Endothelial cell of umbilical vein (primary cell): ENCODE measurements around the gene TERT. TPM values are rescaled to one million over a fixed set of nuclear protein-coding genes. Genes with fewer than 3 reads are reported as not detected.

Source experiments
- BruUV-seq: library from RNA; stranded (reverse); fragments of 400-500 nt; replicated peaks from 2 replicates; lab custom pipeline; 2021; lab: Mats Ljungman, UMichigan
- CTCF ChIA-PET: fragments of 300-600, 350-600 bp; sonication (Branson Sonifier 250); formaldehyde crosslinking; loops from one replicate; lab custom pipeline; 2021; ENCODE audit warnings: antibody characterized with exemption, inconsistent platforms; lab: Charles Lee
- POLR2A ChIA-PET: fragments of 300-600, 350-600 bp; sonication (Branson Sonifier 250); formaldehyde crosslinking; loops from one replicate; lab custom pipeline; 2021; ENCODE audit warnings: antibody characterized with exemption, inconsistent platforms; lab: Charles Lee
- DNase-seq: peaks from one replicate; pipeline ENCODE4 v3.0.0-alpha.2; 2011; ENCODE audit warnings: low read depth, low spot score
- FAIRE-seq: peaks from 2 replicates; lab custom pipeline; 2011; peaks lifted over from hg19 to GRCh38; lab: Jason Lieb, UNC
- H2AFZ ChIP-seq: 2 replicates; pipeline ENCODE4 v1.6.0; 2012; ENCODE audit warnings: low read depth, low read length, control low read depth, inconsistent platforms
- H3K27ac ChIP-seq: 2 replicates; pipeline ENCODE4 v1.5.1; 2011; ENCODE audit warnings: low read depth, mild to moderate bottlenecking, control low read depth, low read length, moderate library complexity; ENCODE audit not compliant: insufficient read depth
- H3K27me3 ChIP-seq, 2 experiments: 2 replicates each; pipeline versions ENCODE4 v1.6.0 to v1.6.1; 2011; ENCODE audit warnings: low read length in 2 of 2, mixed read lengths in 1 of 2; ENCODE audit not compliant: control insufficient read depth in 2 of 2, insufficient read depth in 2 of 2
- H3K36me3 ChIP-seq, 2 experiments: 2 replicates in 1 of 2; 3 replicates in 1 of 2; pipeline ENCODE4 v1.5.1; 2011; ENCODE audit warnings: low read length in 2 of 2, mild to moderate bottlenecking in 1 of 2, moderate library complexity in 1 of 2; ENCODE audit not compliant: control insufficient read depth in 2 of 2, insufficient read depth in 2 of 2; ENCODE audit errors: extremely low read depth in 1 of 2
- H3K4me1 ChIP-seq: 3 replicates; pipeline ENCODE4 v1.5.1; 2011; ENCODE audit warnings: mild to moderate bottlenecking, low read length; ENCODE audit not compliant: control insufficient read depth, insufficient read depth; ENCODE audit errors: extremely low read depth
- H3K4me2 ChIP-seq: 2 replicates; pipeline ENCODE4 v1.6.1; 2011; ENCODE audit warnings: low read length, control low read depth, mixed read lengths; ENCODE audit not compliant: insufficient read depth
- H3K4me3 ChIP-seq, 3 experiments: fragments of 200-600 bp in 1 of 3; sonication (generic), shearing (Covaris generic) in 1 of 3; replicated peaks in 1 of 3; 2 replicates each; pipeline ENCODE4 v1.5.1; 2011 to 2016; ENCODE audit warnings: control low read depth in 3 of 3, low read length in 3 of 3, mild to moderate bottlenecking in 2 of 3, inconsistent platforms in 1 of 3, low read depth in 1 of 3, moderate library complexity in 1 of 3; ENCODE audit not compliant: insufficient read depth in 1 of 3
- H3K79me2 ChIP-seq: 2 replicates; pipeline ENCODE4 v1.6.0; 2012; ENCODE audit warnings: low read length, inconsistent platforms; ENCODE audit not compliant: control insufficient read depth, insufficient read depth
- H3K9ac ChIP-seq: replicated peaks from 2 replicates; pipeline ENCODE3; 2011; ENCODE audit warnings: low read length, control low read depth; ENCODE audit not compliant: insufficient read depth; ENCODE audit errors: extremely low read depth
- H3K9me1 ChIP-seq: replicated peaks from 3 replicates; pipeline ENCODE4 v1.6.0; 2011; ENCODE audit warnings: mild to moderate bottlenecking, low read length; ENCODE audit not compliant: control insufficient read depth, insufficient read depth; ENCODE audit errors: extremely low read depth
- H3K9me3 ChIP-seq: replicated peaks from 2 replicates; pipeline ENCODE4 v1.5.1; 2012; ENCODE audit warnings: low read length, inconsistent platforms; ENCODE audit not compliant: control insufficient read depth, insufficient read depth
- H4K20me1 ChIP-seq: replicated peaks from 2 replicates; pipeline ENCODE3; 2011; ENCODE audit warnings: mild to moderate bottlenecking, low read length; ENCODE audit not compliant: control insufficient read depth, insufficient read depth; ENCODE audit errors: extremely low read depth
- CTCF ChIP-seq, 2 donors: IDR thresholded peaks; 1 replicate in 1 of 2; 2 replicates in 1 of 2; pipeline ENCODE4 v1.5.1; 2011; ENCODE audit warnings: low read length in 2 of 2, mild to moderate bottlenecking in 2 of 2, moderate library complexity in 2 of 2, control low read depth in 1 of 2, inconsistent platforms in 1 of 2, low read depth in 1 of 2; ENCODE audit not compliant: insufficient read depth in 1 of 2; ENCODE audit errors: extremely low read depth in 1 of 2
- EZH2 ChIP-seq: IDR thresholded peaks from 2 replicates; pipeline ENCODE4 v1.6.1; 2012; ENCODE audit warnings: borderline replicate concordance, low read depth, mild to moderate bottlenecking, moderate library complexity, low read length, inconsistent platforms; ENCODE audit not compliant: severe bottlenecking
- FOS ChIP-seq: IDR thresholded peaks from 2 replicates; pipeline ENCODE4 v1.6.1; 2011; ENCODE audit warnings: mild to moderate bottlenecking, low read length, moderate library complexity, borderline replicate concordance; ENCODE audit not compliant: insufficient read depth
- GATA2 ChIP-seq: IDR thresholded peaks from 2 replicates; pipeline ENCODE4 v1.7.0; 2011; ENCODE audit warnings: low read depth, mild to moderate bottlenecking, moderate library complexity, mixed read lengths, low read length; ENCODE audit not compliant: insufficient read length, insufficient read depth
- JUN ChIP-seq: IDR thresholded peaks from 2 replicates; pipeline ENCODE4 v1.6.1; 2011; ENCODE audit warnings: borderline replicate concordance, low read depth; ENCODE audit not compliant: insufficient read length, insufficient read depth
- MAX ChIP-seq: IDR thresholded peaks from 2 replicates; pipeline ENCODE4 v1.6.1; 2011; ENCODE audit not compliant: insufficient read depth, insufficient read length
- MYC ChIP-seq: IDR thresholded peaks from one replicate; pipeline ENCODE4 v1.6.1; 2011; ENCODE audit warnings: mild to moderate bottlenecking, low read depth, low read length
- POLR2AphosphoS5 ChIP-seq: IDR thresholded peaks from 2 replicates; pipeline ENCODE4 v1.6.1; 2012; ENCODE audit warnings: low read depth, mild to moderate bottlenecking, control low read depth, low read length, moderate library complexity; ENCODE audit not compliant: insufficient read depth
- dilution Hi-C: fragments of 300-500 bp; cut with MboI; formaldehyde crosslinking; loops from one replicate; pipeline ENCODE4 v1.15.0; 2019; ENCODE audit warnings: low sequenced_read_pairs; ENCODE audit not compliant: extremely low pct_ligation_motif_present
- intact Hi-C: fragments of 100-400 bp; cut with micrococcal nuclease; formaldehyde crosslinking; loops from one replicate; pipeline ENCODE4 v1.10.0; 2022
- polyA plus RNA-seq, 4 experiments: library from polyadenylated mRNA; depleted of rRNA in 3 of 4; stranded (reverse) in 3 of 4; unstranded in 1 of 4; fragments of >200 nt; gene quantifications; 2 replicates each; pipeline versions ENCODE4 v1.2.1 to v1.2.3, GENCODE V29; 2011 to 2012; ENCODE audit warnings: missing spikeins in 1 of 4
- total RNA-seq: library from RNA; stranded (reverse); gene quantifications from 2 replicates; pipeline ENCODE4 v1.2.3, GENCODE V29; 2021

TERT gene
- total and polyA plus RNA-seq, 2 donors (not counting 3 experiments of a cell fraction or from before 2014, with no cell fraction given) = 0.04 TPM; not detected in 1

DNA sequence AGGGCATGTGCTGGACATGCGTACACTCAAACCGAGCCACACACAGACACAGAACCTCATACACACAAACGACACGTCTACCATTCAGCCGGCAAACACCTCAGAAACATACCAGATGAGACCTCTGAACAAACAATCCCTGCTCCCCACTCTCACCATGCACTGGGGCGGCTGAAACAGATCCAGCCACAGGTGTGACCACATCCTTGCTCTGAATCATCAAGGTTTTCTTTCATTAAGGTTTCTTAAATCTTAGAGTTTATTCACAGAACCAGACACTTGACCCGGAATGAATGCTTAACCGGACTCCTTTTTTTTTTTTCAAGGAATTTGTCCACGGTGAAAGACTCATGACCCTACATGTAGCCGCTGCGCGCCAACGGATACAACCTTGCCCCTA is 26.2 kb downstream of the TERT start:
- H3K4me2 ChIP-seq = no peak overlapping the region
- DNase-seq (no peak), FAIRE-seq (no peak)
- H2AFZ ChIP-seq = no peak overlapping the region
- ChIA-PET CTCF (no interaction called here), POLR2A (no interaction called here)
- no peak overlapping the region for H3K9ac ChIP-seq
- no peaks in the 10 kb centered on the region for H3K79me2 ChIP-seq
- dilution Hi-C loops (no loop called here), intact Hi-C loops (no loop called here)
- no TSS peak for BruUV-seq
- no peaks in the 10 kb centered on the region for H4K20me1 ChIP-seq
- no peak overlapping the region for H3K4me3 ChIP-seq
- no peaks in the 10 kb centered on the region for H3K36me3 ChIP-seq
- TF ChIP-seq MAX (no peak), MYC (no peak), POLR2AphosphoS5 (no peak), GATA2 (no peak), EZH2 (no peak), CTCF (IDR thresholded peaks at IDR 0.05; ENCODE audit: extremely low read depth in 1 of 2, insufficient read depth in 1 of 2, low read depth in 1 of 2, low read length in 2 of 2) (no peak), JUN (no peak), FOS (no peak)
- H3K9me1 ChIP-seq = no peaks in the 10 kb centered on the region
- H3K27me3 ChIP-seq = no peaks in the 10 kb centered on the region
- no peak overlapping the region for H3K27ac ChIP-seq
- H3K9me3 ChIP-seq = no peaks in the 10 kb centered on the region
- H3K4me1 ChIP-seq = no peaks in the 10 kb centered on the region
